Fibroblast of villous mesenchyme (primary cell): ENCODE results near the gene RB1. TPM values are rescaled to one million over a fixed set of nuclear protein-coding genes. Genes with fewer than 3 reads are reported as not detected.
"Not testable (repeated sequence)": the region's sequence is repeated elsewhere in the genome, so short reads cannot be mapped to it uniquely, and the experiment has no call there.

Experiments
- DNase-seq: peaks from one replicate; pipeline ENCODE4 v3.0.0-alpha.2; 2010; ENCODE audit warnings: low read depth
- H3K4me3 ChIP-seq: 2 replicates; pipeline ENCODE4 v1.5.1; 2011; ENCODE audit warnings: low read depth, mild to moderate bottlenecking, low read length
- CTCF ChIP-seq: IDR thresholded peaks from 2 replicates; pipeline ENCODE4 v1.5.1; 2012; ENCODE audit warnings: low read depth, mild to moderate bottlenecking, low read length; ENCODE audit not compliant: insufficient read depth
- total RNA-seq: library from RNA; depleted of rRNA; stranded (reverse); fragments of >200 nt; gene quantifications from 2 replicates; pipeline ENCODE4 v1.2.3, GENCODE V29; 2012

Gene RB1
- total RNA-seq, 1 donor = 50.5 TPM

GRCh38 chr13:48344264-48344663, 40.7 kb downstream of the RB1 start:
- no peak for TF ChIP-seq CTCF
- DNase-seq = no peak
- no peak overlapping the region for H3K4me3 ChIP-seq

- no peak for TF ChIP-seq CTCF
- no peak overlapping the region for H3K4me3 ChIP-seq
- no peak for DNase-seq
These were observed 43.0 kb downstream of the RB1 start for GRCh38 chr13:48346583-48346982.

- DNase-seq = no peak
- no peak overlapping the region for H3K4me3 ChIP-seq
- no peak for TF ChIP-seq CTCF
These were observed 46.0 kb downstream of the RB1 start for GRCh38 chr13:48349525-48349924.

- no peak for DNase-seq
- no peak for TF ChIP-seq CTCF
- H3K4me3 ChIP-seq = no peak overlapping the region
These were observed 50.0 kb downstream of the RB1 start for GRCh38 chr13:48353590-48353989.

- DNase-seq, H3K4me3 ChIP-seq: not testable (repeated sequence)
These were observed 52.0 kb downstream of the RB1 start for GRCh38 chr13:48355524-48355923.

- no peak for DNase-seq
- TF ChIP-seq CTCF = no peak
- H3K4me3 ChIP-seq = no peak overlapping the region
These were observed 53.2 kb downstream of the RB1 start for GRCh38 chr13:48356750-48357149.

GRCh38 chr13:48369988-48370387, 66.4 kb downstream of the RB1 start:
- peak; percentile 30 for DNase-seq
- no peak for TF ChIP-seq CTCF
- H3K4me3 ChIP-seq = no peak overlapping the region
